NCI-H446 treated with DMSO at 0.1 percent for 48 hours (cell line): ENCODE measurements around the gene LDLRAD3.

Experiments
- DNase-seq: peaks from one replicate; lab custom pipeline; 2025; lab: John Stamatoyannopoulos, UW

LDLRAD3 gene

GRCh38 chr11:35927682-35928081 is 16.2 kb upstream of the LDLRAD3 start:
- no peak for DNase-seq

- no peak for DNase-seq
Observed at GRCh38 chr11:35928688-35929395, 15.0 kb upstream of the LDLRAD3 start.

DNA sequence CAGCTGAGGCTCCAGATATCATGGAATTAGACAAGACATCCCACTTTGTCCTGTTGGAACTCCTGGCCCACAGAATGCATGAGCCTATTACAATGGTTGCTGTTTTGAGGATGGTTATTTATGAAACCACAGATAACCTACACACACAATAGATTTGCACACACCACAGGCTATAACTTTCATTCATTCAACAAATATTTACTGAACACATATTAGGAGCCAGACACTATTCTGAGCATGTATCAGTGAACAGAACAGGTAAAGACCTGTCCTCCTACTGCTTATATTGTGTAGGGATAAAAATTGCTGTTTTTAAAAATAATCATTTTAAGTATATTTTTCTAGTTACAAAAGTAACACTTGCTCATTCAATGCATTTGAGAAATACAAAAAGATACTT is 13.4 kb upstream of the LDLRAD3 start:
- DNase-seq: no peak

DNA sequence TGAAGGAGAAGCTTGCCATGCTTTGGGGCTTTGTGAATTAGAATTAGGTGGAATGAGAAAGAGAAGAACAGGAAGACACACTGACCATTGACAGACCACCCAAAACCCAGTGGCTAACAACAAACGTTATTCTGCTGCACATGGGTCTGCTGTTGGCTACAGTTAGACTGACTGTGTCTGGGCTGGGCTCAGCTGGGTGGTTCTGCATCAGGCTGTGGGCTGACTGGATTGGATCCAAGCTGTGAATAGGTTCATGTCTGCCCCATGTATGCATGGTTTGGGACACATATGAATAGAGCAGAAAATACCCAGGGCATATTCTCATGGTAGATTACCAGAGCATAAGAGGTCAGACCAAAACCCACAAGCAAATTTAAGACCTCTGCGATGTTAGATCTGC is 11.7 kb upstream of the LDLRAD3 start:
- DNase-seq: no peak

DNA sequence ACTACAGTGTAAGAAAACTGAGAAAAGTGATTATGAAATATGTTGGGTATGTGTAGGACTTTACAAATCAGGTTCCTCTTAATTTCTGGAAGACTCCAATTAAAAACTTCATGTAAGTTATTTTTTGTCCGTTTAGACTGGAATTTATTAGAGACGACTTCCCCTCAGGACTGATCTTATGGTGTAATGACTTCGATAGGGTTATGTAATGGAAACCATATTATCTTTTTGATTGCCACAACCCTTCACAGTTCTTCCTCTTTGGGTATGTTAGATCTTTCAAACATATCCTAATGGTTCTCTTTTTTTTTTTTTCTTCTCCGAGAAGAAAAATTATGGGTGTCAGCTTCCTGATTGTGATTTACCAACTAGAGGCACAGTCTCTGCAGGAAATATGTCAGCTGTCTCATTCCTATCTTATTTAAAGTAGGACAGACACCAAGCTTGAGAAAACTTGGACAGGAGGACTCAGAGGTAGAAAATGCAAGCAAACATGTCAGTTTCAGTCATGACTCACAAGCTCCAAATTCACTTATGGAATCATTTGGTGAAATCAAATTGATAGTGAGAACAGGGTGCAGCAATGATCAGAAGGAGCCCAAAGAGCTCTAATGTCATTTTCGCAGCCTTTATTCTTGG is 11.1 kb upstream of the LDLRAD3 start:
- DNase-seq: no peak

- DNase-seq: no peak
Observed at GRCh38 chr11:35933320-35933871, 10.5 kb upstream of the LDLRAD3 start.

DNA sequence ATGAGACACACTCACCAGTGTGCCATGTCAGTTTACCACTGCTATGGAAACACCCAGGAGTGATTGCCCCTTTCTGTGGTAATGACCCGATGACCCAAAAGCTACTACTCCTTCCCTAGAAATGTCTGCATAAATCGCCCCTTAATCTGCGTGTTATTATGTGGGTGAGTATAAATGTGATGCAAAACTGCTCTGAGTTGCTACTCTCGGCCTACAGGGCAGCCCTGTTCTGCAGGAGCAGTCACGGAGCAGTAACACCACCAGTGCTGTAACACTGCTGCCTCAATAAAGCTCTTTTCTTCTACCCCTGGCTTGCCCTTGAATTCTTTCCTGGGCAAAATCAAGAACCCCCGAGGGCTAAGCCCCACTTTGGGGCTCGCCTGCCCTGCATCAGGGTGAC is 9.6 kb upstream of the LDLRAD3 start:
- no peak for DNase-seq

- no peak for DNase-seq
Observed at GRCh38 chr11:35934981-35935380, 8.9 kb upstream of the LDLRAD3 start.

- no peak for DNase-seq
Observed at GRCh38 chr11:35935390-35935789, 8.5 kb upstream of the LDLRAD3 start.

- DNase-seq: no peak
Observed at GRCh38 chr11:35937111-35937510, 6.8 kb upstream of the LDLRAD3 start.

DNA sequence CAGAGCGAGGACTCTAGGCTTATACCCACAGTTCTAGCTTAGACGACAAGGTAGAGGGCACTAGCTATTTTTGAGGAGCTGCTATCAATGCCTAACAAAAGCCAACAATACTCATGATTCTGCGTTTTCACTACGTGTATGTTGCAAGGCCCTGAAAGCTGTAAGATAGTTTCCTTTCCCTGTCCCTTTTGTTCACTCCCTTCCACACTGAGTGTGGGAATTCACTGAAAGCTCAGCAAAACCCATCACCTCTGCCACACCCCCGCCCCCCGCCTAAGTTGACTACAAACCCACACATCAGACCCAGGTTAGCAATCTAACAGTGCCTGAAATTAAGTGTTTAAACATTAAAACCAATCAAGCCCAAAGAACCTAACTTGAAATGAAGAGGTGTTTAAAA is 6.2 kb upstream of the LDLRAD3 start:
- no peak for DNase-seq

DNA sequence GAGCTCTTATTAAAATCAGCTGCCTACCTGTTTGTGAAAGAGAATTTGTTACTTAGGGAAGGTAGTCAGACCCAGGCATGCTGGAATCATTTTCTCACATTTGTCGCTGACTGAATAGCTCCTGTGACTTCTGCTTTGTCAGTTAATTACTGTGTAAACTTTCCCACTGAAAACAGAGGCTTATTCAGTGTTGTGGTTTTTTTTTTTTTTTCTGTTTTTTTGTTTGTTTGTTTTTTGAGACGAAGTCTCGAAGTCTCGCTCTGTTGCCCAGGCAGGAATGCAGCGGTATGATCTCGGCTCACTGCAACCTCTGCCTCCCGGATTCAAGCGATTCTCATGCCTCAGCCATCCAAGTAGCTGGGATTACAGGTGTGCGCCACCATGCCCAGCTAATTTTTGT is 5.6 kb upstream of the LDLRAD3 start:
- DNase-seq: no peak

GRCh38 chr11:35943309-35943708 is 553 bp upstream of the LDLRAD3 start:
- no peak for DNase-seq

DNA sequence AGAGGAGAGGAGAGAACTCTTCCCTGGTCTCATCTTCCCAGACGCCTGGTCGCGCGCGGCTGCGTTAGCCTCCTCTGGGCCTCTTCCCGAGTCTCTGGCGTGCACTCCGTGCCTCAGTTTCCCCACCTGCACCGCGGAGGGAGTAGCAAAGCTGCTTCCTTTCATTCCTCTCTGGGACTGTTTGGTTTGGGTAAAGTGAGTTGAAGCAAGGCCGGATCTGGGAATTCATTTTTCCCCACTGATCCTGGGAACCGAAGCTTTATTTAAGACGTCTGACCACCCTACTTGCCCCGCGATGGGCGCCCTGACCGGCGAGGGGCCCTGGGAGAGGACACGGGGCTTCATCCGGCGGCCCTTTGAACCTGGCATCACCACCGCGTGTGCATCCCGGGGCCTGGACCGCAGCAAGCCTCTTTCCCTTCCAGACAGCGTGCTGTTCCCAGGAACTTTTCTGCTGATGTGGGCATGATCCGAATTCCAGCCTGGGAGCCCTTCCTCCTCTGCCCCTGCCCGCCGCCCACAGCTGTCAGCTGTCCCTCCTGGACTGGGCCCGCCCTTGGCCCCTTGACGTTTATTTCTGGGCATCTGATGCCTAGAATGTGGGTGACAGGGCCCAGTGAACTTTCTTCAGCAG is 758 bp downstream of the LDLRAD3 start:
- DNase-seq: no peak

DNA sequence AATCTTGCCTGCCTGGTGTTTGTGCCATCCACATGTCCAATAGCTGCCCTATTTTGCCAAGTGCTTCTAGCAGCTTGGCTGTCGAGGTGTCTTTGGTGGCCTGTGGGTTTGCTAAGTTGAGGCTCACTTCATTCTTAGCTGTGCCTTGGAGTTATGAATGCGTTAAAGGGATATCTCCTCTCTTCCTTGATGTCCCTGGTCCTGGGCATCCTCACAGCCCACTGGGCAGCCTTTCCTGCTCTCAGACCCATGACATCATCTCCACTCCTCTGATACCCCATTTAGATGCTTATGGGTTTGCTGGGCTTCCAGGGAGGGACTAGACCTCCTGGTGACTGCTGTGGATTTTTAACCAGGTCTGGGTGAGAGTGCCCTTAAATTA is 1.3 kb downstream of the LDLRAD3 start:
- no peak for DNase-seq

DNA sequence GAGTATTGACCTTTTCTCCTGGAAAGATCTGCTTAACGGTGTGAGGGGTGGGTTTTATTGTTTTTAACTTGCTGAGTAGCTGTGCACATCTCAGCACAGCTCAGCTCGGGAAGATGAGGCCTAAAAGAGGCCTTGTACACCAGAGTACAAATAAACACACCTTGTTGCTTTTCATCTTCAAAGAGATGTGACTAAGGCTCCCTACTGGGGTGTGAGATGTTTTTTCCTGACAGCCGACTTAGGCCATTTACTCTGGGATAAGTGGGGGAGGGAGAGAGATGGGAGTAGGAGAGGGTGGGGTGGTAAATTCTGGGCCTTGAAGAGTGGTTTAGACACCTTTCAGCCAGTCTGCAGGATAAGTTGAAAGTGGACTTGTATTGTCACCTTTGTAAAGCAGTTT is 2.9 kb downstream of the LDLRAD3 start:
- no peak for DNase-seq

DNA sequence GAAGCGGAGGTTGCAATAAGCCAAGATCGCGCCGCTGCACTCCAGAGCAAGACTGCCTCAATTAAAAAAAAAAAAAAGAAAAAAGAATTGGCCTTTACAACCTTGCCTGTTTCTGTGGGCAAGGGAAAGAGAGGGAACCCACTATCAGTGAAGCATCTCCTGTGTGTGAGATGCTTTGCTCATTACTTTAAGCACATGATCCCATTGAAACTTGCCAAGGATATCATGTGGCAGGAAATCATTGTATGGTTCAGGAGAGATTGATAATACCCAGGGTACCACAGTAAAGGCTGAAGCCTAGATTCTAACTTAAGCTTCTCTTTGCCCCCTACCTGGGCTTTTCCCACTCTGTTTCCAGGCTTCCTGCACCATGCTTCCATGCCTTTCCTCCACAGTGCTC is 3.6 kb downstream of the LDLRAD3 start:
- DNase-seq: no peak

DNA sequence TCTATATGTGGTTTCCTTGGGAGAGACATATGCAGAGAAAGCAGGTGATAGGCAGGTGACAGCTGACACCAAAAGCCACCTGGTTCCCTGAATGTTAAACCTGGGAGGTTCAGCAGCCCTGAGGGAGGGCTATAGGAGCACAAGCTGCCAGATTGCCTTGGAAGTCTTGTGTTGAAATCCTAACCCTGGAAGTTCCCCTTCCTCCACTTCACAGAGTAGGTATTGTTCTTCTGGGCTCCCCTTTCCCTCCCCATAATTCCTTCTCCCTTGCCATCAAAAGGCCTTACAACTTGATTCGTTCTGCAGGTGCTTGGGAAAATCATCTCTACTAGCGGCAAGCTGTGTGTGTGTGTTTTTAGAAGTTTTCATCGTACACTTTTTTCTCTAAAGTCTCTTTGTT is 5.4 kb downstream of the LDLRAD3 start:
- DNase-seq: no peak

- no peak for DNase-seq
Observed at GRCh38 chr11:35950082-35950481, 6.2 kb downstream of the LDLRAD3 start.

DNA sequence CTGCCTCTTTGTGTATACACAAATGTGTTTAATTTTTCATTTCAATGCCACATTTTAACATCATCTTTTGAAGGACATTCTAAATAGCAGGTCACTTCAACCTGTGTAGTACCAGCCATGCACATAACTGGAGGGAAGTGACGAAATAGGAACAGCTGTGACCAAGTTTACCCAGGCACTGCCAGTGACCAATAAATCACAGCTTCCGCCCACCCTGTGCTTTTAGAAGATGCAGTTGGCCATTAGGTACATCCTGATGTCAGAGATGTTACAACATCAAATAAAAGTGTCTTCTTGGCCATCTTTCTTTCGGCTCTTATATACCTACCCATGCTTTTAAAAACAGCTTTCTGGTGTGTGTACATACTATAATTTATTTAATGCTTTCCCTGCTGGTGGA is 7.8 kb downstream of the LDLRAD3 start:
- peak; percentile 20 for DNase-seq

DNA sequence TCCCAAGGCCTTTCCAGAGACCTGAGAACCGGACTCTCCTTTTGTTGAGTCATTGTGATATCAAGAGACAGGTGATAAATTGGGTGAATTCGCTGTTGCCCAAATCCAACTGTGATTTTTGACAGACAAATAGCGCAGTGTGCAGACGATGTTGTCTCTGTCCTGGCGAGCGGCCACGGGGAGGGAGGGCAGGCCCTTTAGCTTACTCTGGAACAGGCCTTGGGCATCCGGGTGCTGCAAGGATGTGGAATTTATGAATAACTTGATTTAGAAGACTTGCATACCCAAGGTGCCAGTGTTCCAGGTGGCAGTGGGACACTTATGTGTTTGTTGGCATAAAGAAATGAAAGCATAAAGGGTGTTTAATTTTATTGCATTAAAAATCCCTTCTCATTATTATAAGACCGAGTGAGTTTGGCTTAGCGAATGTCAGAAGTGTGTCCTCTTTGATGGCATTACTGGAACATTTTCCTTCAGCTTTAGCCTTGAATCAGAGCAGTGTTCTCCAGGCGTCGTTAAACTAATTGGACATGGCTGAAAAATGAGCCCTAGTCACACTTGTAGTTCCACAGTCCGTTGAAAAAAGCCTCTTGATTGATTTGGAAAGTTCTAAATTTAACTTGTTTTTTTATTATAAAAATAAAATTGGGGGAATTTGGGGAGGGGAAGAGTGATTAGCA is 9.4 kb downstream of the LDLRAD3 start:
- DNase-seq: peak; percentile 52

DNA sequence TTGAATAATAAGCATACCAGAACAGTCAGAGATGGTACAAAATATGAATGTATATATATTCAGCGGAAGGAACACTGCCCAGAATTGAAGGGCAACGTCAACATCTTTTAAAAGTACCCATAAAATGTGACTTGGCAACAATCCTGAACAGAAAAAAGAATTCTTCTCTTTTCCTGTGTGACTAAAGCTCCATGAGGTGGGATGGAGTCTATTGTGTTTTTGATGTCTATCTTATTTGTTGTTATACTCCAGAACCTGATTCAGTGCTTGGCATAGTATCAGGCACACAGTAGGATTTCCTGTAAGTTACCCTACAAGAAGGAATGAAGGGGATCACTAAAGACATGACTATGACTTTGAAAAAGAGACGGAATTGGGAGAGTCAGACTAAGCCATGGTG is 10.3 kb downstream of the LDLRAD3 start:
- DNase-seq: no peak

GRCh38 chr11:35955636-35956035 is 11.8 kb downstream of the LDLRAD3 start:
- DNase-seq: no peak
